ENCODE data around the gene TTLL10.

- TF ChIP-seq EZH2 (IDR thresholded peaks at IDR 0.05; ENCODE audit: borderline replicate concordance, low read length), result no peak
- TF ChIP-seq, protein P1, sequence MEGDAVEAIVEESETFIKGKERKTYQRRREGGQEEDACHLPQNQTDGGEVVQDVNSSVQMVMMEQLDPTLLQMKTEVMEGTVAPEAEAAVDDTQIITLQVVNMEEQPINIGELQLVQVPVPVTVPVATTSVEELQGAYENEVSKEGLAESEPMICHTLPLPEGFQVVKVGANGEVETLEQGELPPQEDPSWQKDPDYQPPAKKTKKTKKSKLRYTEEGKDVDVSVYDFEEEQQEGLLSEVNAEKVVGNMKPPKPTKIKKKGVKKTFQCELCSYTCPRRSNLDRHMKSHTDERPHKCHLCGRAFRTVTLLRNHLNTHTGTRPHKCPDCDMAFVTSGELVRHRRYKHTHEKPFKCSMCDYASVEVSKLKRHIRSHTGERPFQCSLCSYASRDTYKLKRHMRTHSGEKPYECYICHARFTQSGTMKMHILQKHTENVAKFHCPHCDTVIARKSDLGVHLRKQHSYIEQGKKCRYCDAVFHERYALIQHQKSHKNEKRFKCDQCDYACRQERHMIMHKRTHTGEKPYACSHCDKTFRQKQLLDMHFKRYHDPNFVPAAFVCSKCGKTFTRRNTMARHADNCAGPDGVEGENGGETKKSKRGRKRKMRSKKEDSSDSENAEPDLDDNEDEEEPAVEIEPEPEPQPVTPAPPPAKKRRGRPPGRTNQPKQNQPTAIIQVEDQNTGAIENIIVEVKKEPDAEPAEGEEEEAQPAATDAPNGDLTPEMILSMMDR (conservative IDR thresholded peaks at IDR 0.05 in 1 of 2, IDR thresholded peaks at IDR 0.05 in 1 of 2; ENCODE audit: extremely low read depth in 1 of 2, insufficient read depth in 1 of 2, low read depth in 1 of 2, low read length in 2 of 2), result no peak
These were observed 10.1 kb upstream of the TTLL10 start for GRCh38 chr1:1163538-1164070.
